HCT116 (cell line): Measurements from ENCODE around the gene NBAS.

Experiments
- CEBPB ChIP-seq: IDR thresholded peaks from 2 replicates; pipeline ENCODE4 v1.6.1; 2012; ENCODE audit warnings: low read depth
- EZH2 ChIP-seq: fragments of 200-600 bp; sonication (generic); IDR thresholded peaks from 2 replicates; pipeline ENCODE4 v1.6.1; 2017; ENCODE audit warnings: antibody characterized with exemption, mixed run types
- SIN3A ChIP-seq: IDR thresholded peaks from 2 replicates; pipeline ENCODE4 v1.6.1; 2012; ENCODE audit warnings: low read depth
- ZNF274 ChIP-seq: fragments of 200-500 bp; sonication (Bioruptor generic); IDR thresholded peaks from 2 replicates; pipeline ENCODE4 v1.6.1; 2014; ENCODE audit warnings: mild to moderate bottlenecking, low read depth, low read length, inconsistent platforms
- TF ChIP-seq, protein P1 (sequence below), 3 experiments: fragments of 200-600 bp in 1 of 3; sonication (generic) in 1 of 3; IDR thresholded peaks in 2 of 3; conservative IDR thresholded peaks in 1 of 3; 2 replicates each; pipeline ENCODE4 v1.5.1; 2012 to 2017; ENCODE audit warnings: low read depth in 2 of 3, low read length in 2 of 3, antibody characterized with exemption in 1 of 3, borderline replicate concordance in 1 of 3, control low read depth in 1 of 3, mild to moderate bottlenecking in 1 of 3, mixed read lengths in 1 of 3, mixed run types in 1 of 3, moderate library complexity in 1 of 3; ENCODE audit not compliant: insufficient read depth in 1 of 3

- TF ChIP-seq ZNF274: no peak
- TF ChIP-seq, protein P1, sequence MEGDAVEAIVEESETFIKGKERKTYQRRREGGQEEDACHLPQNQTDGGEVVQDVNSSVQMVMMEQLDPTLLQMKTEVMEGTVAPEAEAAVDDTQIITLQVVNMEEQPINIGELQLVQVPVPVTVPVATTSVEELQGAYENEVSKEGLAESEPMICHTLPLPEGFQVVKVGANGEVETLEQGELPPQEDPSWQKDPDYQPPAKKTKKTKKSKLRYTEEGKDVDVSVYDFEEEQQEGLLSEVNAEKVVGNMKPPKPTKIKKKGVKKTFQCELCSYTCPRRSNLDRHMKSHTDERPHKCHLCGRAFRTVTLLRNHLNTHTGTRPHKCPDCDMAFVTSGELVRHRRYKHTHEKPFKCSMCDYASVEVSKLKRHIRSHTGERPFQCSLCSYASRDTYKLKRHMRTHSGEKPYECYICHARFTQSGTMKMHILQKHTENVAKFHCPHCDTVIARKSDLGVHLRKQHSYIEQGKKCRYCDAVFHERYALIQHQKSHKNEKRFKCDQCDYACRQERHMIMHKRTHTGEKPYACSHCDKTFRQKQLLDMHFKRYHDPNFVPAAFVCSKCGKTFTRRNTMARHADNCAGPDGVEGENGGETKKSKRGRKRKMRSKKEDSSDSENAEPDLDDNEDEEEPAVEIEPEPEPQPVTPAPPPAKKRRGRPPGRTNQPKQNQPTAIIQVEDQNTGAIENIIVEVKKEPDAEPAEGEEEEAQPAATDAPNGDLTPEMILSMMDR (IDR thresholded peaks at IDR 0.05 in 2 of 3, conservative IDR thresholded peaks at IDR 0.05 in 1 of 3; ENCODE audit: borderline replicate concordance in 1 of 3, insufficient read depth in 1 of 3, low read depth in 2 of 3, low read length in 2 of 3): no peak
- TF ChIP-seq EZH2: no peak
- TF ChIP-seq SIN3A: no peak
- no peak for TF ChIP-seq CEBPB
Observed at GRCh38 chr2:15446961-15447360, 114.2 kb downstream of the NBAS start.
